ENCODE measurements around the gene SKOR1. TPM values are rescaled to one million over a fixed set of nuclear protein-coding genes. Genes with fewer than 3 reads are reported as not detected.

SKOR1 gene
- total RNA-seq, 1 donor = not detected

DNA sequence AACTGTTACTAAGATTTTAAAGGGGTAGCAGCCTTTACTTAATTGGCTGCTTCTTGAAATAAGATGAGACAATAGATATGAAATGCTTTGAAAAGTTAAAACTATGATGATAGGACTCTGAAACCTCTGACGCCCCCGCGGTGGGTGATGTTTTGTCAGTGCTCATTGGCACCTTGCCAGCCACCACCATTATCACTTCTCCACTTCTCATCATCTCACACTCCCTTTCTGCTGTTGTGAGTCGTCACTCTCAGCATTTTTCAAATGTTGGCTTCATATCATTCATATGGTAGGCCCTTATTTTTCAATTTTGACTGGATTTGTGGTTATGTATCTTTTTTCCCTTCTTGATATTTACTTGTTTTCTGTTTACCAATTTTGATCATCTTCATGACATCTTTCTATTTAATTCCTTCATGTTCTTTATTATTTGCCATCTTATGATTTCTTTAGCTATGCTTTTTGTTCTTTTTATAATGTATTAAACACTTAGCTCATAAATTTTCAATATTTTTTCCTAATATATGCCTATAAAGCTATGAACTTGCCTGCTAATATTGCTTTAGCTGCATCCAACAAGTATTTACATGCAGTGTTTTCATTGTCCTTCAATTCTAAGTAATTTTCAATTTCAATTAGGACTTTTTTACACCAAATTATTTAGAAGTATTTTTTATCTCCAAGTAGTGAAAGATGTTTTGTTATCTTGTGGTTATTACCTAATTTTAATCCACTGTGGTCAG lies 30.3 kb upstream of the SKOR1 start:
- TF ChIP-seq, protein P1, sequence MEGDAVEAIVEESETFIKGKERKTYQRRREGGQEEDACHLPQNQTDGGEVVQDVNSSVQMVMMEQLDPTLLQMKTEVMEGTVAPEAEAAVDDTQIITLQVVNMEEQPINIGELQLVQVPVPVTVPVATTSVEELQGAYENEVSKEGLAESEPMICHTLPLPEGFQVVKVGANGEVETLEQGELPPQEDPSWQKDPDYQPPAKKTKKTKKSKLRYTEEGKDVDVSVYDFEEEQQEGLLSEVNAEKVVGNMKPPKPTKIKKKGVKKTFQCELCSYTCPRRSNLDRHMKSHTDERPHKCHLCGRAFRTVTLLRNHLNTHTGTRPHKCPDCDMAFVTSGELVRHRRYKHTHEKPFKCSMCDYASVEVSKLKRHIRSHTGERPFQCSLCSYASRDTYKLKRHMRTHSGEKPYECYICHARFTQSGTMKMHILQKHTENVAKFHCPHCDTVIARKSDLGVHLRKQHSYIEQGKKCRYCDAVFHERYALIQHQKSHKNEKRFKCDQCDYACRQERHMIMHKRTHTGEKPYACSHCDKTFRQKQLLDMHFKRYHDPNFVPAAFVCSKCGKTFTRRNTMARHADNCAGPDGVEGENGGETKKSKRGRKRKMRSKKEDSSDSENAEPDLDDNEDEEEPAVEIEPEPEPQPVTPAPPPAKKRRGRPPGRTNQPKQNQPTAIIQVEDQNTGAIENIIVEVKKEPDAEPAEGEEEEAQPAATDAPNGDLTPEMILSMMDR (IDR thresholded peaks at IDR 0.05; ENCODE audit: insufficient read depth, low read depth, low read length) = no peak

DNA sequence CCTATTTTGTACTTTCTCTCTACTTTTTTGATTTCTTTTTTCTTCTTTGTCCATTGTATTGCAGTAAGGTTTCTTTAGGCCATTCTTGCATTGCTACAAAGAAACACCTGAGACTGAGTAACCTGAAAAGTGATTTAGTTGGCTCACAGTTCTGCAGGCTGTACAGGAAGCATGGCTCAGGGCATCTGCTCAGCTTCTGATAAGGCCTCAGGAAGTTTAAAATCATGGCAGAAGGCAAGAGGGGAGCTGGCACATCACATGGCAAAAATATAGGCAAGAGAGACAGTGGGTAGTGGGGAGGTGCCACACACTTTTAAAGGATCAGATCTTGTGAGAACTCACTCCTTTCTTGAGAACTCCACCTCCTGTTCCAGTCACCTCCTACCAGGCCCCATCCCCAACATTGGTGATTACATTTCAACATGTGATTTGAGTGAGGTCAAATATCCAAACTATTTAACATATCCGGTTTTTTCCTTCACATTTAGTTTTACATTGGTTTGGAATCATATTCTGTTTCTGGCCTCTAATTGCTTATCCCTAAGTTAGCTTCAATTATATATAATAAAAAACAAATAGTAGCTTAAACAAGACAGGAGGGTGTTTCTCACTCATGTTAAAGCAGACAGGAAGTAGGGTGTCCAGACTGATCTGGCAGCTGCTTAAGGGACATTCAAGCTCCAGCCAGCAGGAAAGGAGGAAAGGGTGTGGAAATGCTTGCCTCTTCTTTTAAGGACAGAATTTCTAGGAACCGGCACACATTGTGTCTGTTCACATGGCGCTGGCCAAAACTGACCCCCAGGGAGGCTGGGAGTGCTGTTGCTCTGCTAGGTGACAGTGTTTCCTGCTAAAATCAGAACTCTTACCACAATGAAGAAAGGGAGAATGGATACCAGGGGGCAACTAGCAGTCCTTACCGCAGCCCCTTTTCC lies 28.8 kb upstream of the SKOR1 start:
- TF ChIP-seq, protein P1 (IDR thresholded peaks at IDR 0.05; ENCODE audit: insufficient read depth, low read depth, low read length) = no peak
- DNase-seq (ENCODE audit: low read depth) = no peak
- H3K4me3 ChIP-seq (ENCODE audit: low read depth, low read length) = no peak overlapping the region

More for the DNA sequence above, 30.3 kb upstream of the SKOR1 start:
- no peak overlapping the region for H3K4me3 ChIP-seq (ENCODE audit: low read depth, low read length)
- no peak for DNase-seq (ENCODE audit: low read depth)

DNA sequence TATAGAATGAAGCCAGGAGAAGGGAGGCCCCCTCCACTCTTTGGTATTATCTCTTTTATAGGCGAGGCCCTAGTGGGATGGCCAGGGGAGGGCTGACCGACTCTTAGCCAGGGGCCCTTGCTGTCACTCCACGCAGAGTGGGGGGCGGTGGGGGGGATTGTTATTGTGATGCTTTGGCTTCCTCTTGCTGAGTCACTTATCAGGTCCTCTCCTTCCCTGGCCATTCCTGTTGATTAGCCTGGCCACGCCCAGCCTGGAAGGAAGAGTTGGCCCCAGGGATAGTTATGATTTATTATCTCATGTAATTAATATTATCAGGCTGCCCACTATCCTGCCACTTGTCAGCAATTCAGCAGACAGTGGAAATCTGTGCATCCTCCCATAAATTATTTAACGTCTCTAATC lies 25.5 kb upstream of the SKOR1 start:
- H3K4me3 ChIP-seq (ENCODE audit: low read depth, low read length) = no peak overlapping the region
- DNase-seq (ENCODE audit: low read depth) = no peak
- TF ChIP-seq, protein P1 (IDR thresholded peaks at IDR 0.05; ENCODE audit: insufficient read depth, low read depth, low read length) = no peak

DNA sequence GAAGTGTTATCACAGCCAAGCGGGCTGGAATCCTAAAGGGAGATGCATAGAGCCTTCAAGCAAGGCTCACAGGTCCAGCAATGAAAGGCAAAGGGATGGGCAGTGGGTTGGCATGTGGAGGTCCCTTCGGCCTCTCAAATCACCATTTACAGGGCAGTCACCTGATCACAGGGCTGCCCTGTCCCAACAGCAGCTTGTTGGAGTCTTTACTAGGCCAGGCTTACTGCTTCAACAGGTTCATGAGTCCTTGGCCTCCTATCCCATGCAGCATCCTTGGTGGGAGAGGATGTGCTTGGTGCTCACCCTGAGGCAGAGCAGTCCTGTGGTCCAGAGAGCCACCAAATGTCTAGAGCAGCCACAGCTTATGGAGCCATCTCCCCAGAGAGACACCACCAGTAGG lies 24.2 kb upstream of the SKOR1 start:
- TF ChIP-seq, protein P1 (IDR thresholded peaks at IDR 0.05; ENCODE audit: insufficient read depth, low read depth, low read length) = no peak
- no peak for DNase-seq (ENCODE audit: low read depth)
- H3K4me3 ChIP-seq (ENCODE audit: low read depth, low read length) = no peak overlapping the region

- TF ChIP-seq, protein P1 (IDR thresholded peaks at IDR 0.05; ENCODE audit: insufficient read depth, low read depth, low read length) = no peak
- H3K4me3 ChIP-seq (ENCODE audit: low read depth, low read length) = no peak overlapping the region
Measured at GRCh38 chr15:67801926-67802914, 23.1 kb upstream of the SKOR1 start.

GRCh38 chr15:67803299-67803698 lies 22.0 kb upstream of the SKOR1 start:
- TF ChIP-seq, protein P1 (IDR thresholded peaks at IDR 0.05; ENCODE audit: insufficient read depth, low read depth, low read length) = no peak
- H3K4me3 ChIP-seq (ENCODE audit: low read depth, low read length) = no peak overlapping the region
- DNase-seq (ENCODE audit: low read depth) = no peak

More at GRCh38 chr15:67801926-67802914, 23.1 kb upstream of the SKOR1 start:
- DNase-seq (ENCODE audit: low read depth) = no peak
